ENCODE results near the gene SPG7.

The SPG7 gene

DNA sequence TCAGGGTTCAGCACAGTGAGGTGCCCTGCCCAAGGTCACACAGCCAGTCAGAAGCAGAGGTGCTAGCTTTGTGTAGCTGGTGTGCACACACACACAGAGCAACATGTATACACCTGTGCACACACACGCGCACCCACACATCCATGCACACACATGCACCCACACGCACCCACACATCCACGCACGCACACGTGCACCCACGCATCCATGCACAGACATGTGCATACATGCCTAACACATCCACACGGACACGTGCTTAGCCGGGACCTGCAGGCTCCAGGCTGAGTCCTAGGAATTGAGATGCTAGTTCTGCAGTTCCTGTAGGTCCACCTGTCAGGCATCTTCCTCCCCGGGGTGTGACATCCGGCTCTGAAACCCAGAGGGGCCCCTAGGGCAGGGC lies 92.2 kb downstream of the SPG7 start:
- no peak for DNase-seq (ENCODE audit: low read depth, low spot score)

DNA sequence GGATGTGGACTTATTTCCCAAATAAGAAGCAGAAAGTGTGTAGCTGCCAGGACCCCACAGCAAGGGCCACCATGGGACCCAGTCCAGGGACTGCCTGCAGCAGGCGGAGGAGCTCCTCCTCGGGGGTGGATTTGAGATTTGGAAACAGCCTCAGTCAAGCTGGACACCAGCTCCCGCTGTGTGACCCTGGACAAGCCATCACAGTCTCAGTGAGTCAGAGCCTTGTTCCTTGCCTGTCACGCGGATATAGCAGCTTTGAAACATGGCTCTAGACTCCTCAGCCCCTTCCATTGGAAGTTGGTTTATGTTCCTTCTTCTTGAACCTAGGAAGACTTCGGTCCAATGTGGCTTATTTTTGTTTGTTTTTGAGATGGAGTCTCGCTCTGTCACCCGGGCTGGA lies 92.8 kb downstream of the SPG7 start:
- no peak for DNase-seq (ENCODE audit: low read depth, low spot score)

DNA sequence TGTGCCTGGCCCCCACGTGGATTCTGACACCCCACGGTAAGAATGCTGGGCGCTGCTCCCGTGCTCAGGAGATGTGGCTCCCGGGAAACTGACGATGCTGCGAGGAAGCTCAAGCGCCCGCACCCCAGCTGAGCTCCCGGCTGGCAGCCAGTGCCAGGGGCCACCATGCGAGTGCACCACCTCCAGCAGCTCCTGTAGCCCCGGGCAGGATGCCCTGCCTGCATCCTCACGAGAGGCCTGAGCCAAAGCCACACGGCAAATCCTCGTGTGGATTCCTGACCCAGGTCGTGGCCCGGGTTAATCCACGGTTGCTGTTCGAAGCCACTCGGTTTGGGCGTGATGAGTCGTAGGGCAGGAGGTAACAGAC lies 93.7 kb downstream of the SPG7 start:
- DNase-seq (ENCODE audit: low read depth, low spot score), result no peak

GRCh38 chr16:89602273-89602951 lies 94.2 kb downstream of the SPG7 start:
- no peak for DNase-seq (ENCODE audit: low read depth, low spot score)

- no peak for DNase-seq (ENCODE audit: low read depth, low spot score)
Observed at GRCh38 chr16:89602952-89603590, 94.9 kb downstream of the SPG7 start.

DNA sequence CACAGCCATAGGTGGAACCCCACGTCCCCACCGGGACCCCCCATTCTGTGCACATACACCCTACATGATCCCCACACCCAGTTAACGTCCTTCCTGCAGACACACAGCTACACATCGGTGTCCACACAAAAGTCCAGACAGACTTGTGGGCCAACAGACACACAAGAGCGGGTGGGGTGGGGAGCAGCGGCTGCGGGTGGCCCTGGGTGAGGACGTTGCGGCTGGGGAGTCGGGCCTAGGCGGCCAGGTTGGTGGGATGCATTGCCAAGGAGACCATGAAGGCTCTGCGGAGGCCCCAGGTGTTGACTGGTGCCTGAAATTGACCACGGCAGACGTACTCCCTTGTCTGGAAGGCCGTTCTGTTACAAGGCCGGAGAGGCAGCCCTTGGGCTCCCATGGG lies 96.6 kb downstream of the SPG7 start:
- no peak for DNase-seq (ENCODE audit: low read depth, low spot score)

GRCh38 chr16:89605186-89605970 lies 97.2 kb downstream of the SPG7 start:
- DNase-seq (ENCODE audit: low read depth, low spot score), result no peak

DNA sequence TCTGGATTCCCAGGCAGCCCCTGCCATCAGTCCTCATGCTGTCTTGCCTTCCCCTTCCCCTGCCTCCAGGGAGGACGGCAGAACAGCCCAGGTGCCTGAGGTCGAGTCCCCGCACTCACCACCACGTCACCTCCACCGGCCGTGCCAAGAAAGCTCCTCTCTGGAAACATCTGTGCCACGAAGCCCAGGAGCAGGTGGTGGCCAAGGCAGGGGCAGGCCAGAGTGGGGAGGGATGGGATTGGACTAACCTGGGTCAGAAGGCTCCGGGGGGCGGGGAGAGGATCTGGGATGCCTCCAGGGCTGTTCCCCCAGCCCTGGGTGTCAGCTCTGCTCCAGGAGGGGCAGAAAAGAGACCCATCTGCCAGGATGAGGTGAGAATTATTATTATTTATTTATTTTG lies 97.8 kb downstream of the SPG7 start:
- no peak for DNase-seq (ENCODE audit: low read depth, low spot score)
